ENCODE measurements around the gene PDPN. TPM values are rescaled to one million over a fixed set of nuclear protein-coding genes. Genes with fewer than 3 reads are reported as not detected.

The PDPN gene
- total RNA-seq, 1 experiment from 2014 or later, result not detected

DNA sequence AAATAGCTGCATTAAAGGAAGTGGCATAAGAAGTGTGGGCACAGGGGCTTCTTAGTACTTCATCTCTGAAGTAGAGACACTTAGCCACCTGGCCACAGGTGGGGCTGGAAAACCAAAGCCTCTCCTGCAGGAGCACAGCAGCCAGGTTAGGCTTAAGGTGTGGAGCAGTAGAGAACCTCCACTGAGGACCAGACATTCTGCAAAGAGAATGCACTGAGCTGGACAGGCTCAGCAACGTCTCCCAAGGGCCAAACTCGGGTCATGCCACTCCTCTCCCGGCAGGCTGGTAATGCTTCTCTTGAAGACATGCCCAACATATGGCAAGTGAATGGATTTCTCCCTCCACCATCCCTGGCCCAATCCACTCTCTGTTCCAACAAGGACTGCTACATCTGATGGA lies 36.8 kb upstream of the PDPN start:
- no peaks in the 10 kb centered on the region for H3K4me1 ChIP-seq (replicated peaks; ENCODE audit: insufficient read depth)
- POLR2A ChIA-PET (ENCODE audit: unreplicated experiment), result no interaction called here
- DNase-seq, result no peak
- H3K27me3 ChIP-seq (ENCODE audit: insufficient read depth, low read depth), result peaks cover 3% of the 10 kb centered on the region; the same call in 1 of the 2 replicates
- H3K36me3 ChIP-seq (ENCODE audit: low read depth), result no peaks in the 10 kb centered on the region
- no peaks in the 10 kb centered on the region for H3F3A ChIP-seq (ENCODE audit: insufficient read depth, low read depth)
- no peak overlapping the region for H3K4me3 ChIP-seq
- no peak overlapping the region for H3K4me2 ChIP-seq
- CTCF ChIA-PET, result no interaction called here
- no peaks in the 10 kb centered on the region for H3K9me2 ChIP-seq (ENCODE audit: insufficient read depth)
- H4K20me1 ChIP-seq (ENCODE audit: insufficient read depth), result no peaks in the 10 kb centered on the region
- no peaks in the 10 kb centered on the region for H3K9me3 ChIP-seq (ENCODE audit: insufficient read depth, low read depth)
- TF ChIP-seq EZH2 (IDR thresholded peaks at IDR 0.05; ENCODE audit: low read depth), result no peak
- TF ChIP-seq, protein P1, sequence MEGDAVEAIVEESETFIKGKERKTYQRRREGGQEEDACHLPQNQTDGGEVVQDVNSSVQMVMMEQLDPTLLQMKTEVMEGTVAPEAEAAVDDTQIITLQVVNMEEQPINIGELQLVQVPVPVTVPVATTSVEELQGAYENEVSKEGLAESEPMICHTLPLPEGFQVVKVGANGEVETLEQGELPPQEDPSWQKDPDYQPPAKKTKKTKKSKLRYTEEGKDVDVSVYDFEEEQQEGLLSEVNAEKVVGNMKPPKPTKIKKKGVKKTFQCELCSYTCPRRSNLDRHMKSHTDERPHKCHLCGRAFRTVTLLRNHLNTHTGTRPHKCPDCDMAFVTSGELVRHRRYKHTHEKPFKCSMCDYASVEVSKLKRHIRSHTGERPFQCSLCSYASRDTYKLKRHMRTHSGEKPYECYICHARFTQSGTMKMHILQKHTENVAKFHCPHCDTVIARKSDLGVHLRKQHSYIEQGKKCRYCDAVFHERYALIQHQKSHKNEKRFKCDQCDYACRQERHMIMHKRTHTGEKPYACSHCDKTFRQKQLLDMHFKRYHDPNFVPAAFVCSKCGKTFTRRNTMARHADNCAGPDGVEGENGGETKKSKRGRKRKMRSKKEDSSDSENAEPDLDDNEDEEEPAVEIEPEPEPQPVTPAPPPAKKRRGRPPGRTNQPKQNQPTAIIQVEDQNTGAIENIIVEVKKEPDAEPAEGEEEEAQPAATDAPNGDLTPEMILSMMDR (conservative IDR thresholded peaks at IDR 0.05), result no peak
- H3K79me2 ChIP-seq (ENCODE audit: low read depth), result no peaks in the 10 kb centered on the region
- H2AFZ ChIP-seq, result no peak overlapping the region
- intact Hi-C loops (cut with micrococcal nuclease; ENCODE audit: unreplicated experiment), result no loop called here
- BruUV-seq (replicated peaks), result no TSS peak
- no peak overlapping the region for H3K27ac ChIP-seq

DNA sequence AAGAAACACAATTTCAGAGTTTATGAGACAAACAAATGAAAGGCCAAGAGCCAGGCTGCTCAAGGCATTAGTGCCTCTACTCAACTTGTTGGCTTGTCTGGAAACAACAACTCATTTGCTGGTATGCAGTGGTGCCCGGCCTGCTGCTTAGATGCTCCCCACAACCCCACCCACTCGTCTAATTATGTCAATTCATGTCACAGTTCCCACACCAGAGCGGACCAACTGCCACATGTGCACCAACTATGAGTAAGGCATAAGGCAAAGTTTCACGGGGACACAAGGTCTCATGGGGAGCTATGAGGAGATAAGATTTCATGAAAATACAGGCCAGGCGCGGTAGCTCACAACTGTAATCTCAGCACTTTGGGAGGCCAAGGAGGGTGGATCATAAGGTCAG lies 35.4 kb upstream of the PDPN start:
- CTCF ChIA-PET, result no interaction called here
- TF ChIP-seq EZH2 (IDR thresholded peaks at IDR 0.05; ENCODE audit: low read depth), result no peak
- TF ChIP-seq, protein P1 (conservative IDR thresholded peaks at IDR 0.05), result no peak

DNA sequence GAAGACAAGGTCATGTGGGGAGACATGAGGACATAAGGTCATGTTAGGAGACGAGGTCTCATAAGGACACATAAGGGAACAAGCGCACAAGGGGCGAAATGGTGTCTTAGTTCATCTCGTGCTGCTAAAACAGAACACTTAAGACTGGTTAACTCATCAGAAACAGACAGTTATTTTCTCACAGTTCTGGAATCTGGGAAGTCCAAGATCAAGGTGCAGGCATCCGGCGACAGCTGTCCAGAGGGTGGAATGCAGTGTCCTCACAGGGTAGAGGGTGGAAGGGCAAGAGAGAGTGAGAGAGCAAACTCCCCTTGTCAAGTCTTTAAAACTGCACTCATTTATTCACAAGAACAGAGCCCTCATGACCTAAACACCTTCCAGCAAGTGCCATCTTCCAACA lies 34.6 kb upstream of the PDPN start:
- Histone ChIP-seq H3K4me2 (no peak overlapping the region), H3K4me3 (no peak overlapping the region), H3K4me1 (replicated peaks; ENCODE audit: insufficient read depth) (no peaks in the 10 kb centered on the region), H3K9me2 (ENCODE audit: insufficient read depth) (no peaks in the 10 kb centered on the region), H3K36me3 (ENCODE audit: low read depth) (no peaks in the 10 kb centered on the region), H3K9me3 (ENCODE audit: insufficient read depth, low read depth) (no peaks in the 10 kb centered on the region), H4K20me1 (ENCODE audit: insufficient read depth) (no peaks in the 10 kb centered on the region), H3K79me2 (ENCODE audit: low read depth) (no peaks in the 10 kb centered on the region), H3F3A (ENCODE audit: insufficient read depth, low read depth) (no peaks in the 10 kb centered on the region), H3K27ac (no peak overlapping the region), H3K27me3 (ENCODE audit: insufficient read depth, low read depth) (no peaks in the 10 kb centered on the region), H2AFZ (no peak overlapping the region)
- POLR2A ChIA-PET (ENCODE audit: unreplicated experiment), result no interaction called here
- intact Hi-C loops (cut with micrococcal nuclease; ENCODE audit: unreplicated experiment), result no loop called here
- no peak for TF ChIP-seq EZH2 (IDR thresholded peaks at IDR 0.05; ENCODE audit: low read depth)
- TF ChIP-seq, protein P1 (conservative IDR thresholded peaks at IDR 0.05), result no peak
- CTCF ChIA-PET, result no interaction called here
- no TSS peak for BruUV-seq (replicated peaks)
- no peak for DNase-seq

More for the DNA sequence above, 35.4 kb upstream of the PDPN start:
- no peaks in the 10 kb centered on the region for H3K4me1 ChIP-seq (replicated peaks; ENCODE audit: insufficient read depth)
- no peaks in the 10 kb centered on the region for H3K9me2 ChIP-seq (ENCODE audit: insufficient read depth)
- no peaks in the 10 kb centered on the region for H3K79me2 ChIP-seq (ENCODE audit: low read depth)
- H2AFZ ChIP-seq, result no peak overlapping the region
- H3K4me2 ChIP-seq, result no peak overlapping the region
- H3K27me3 ChIP-seq (ENCODE audit: insufficient read depth, low read depth), result no peaks in the 10 kb centered on the region
- no peaks in the 10 kb centered on the region for H4K20me1 ChIP-seq (ENCODE audit: insufficient read depth)
- no TSS peak for BruUV-seq (replicated peaks)
- H3K27ac ChIP-seq, result no peak overlapping the region
- POLR2A ChIA-PET (ENCODE audit: unreplicated experiment), result no interaction called here
- intact Hi-C loops (cut with micrococcal nuclease; ENCODE audit: unreplicated experiment), result no loop called here
- H3K36me3 ChIP-seq (ENCODE audit: low read depth), result no peaks in the 10 kb centered on the region
- no peaks in the 10 kb centered on the region for H3F3A ChIP-seq (ENCODE audit: insufficient read depth, low read depth)
- DNase-seq, result no peak
- H3K4me3 ChIP-seq, result no peak overlapping the region
- no peaks in the 10 kb centered on the region for H3K9me3 ChIP-seq (ENCODE audit: insufficient read depth, low read depth)

Measured in PC-9 (cell line).